SIG-M5 treated with dmso at 0.1 percent for 504 hours (cell line): ENCODE results near the gene ARHGAP23.
"Not testable (repeated sequence)": the region's sequence is repeated elsewhere in the genome, so short reads cannot be mapped to it uniquely, and the experiment has no call there.

ENCODE experiments used
- DNase-seq: peaks from one replicate; lab custom pipeline; 2025; ENCODE audit not compliant: unreplicated experiment; lab: John Stamatoyannopoulos, UW

The ARHGAP23 gene

DNA sequence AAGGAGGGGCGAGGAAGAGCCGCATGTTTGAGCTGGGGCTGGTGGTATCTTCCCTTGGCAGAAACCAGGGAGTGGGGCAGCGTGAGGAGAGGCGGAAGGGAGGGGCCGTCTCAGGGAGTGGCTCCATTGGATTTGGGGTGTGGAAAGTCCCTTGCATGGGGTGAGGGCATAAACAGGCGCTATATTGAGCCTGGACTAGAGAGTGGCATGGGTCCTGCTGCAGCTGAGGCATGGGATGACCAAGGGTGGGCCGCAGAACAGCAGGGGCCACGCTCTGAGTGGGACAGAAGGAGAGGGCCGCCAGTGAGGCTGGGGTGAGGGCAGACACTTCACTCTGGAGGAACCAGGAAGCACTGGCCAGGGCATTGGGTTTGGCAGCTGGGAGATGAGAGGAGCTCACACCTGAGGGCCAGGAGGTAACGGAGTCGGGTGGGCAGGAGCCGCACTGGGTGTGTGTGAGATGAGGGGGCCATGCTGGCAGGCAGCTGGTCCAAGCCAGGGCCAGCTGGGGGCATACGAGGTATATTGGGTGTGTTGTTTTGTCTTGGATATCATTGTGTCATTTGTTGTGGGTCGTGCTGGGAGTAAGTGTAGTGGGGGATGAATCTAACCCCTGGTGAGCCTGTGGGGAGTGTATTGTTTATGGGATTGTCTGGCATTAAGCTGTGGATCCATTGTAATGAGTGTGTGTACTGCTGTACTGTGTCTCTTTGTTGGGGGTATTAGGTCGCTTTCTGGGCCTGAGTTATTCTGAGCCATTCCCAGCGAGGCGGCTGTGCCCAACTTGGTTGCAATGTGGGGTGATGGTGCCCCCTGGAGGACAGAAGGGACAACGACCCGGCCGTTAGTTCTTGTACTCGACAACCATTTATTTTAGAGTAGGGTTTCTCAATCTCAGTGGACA lies 56.2 kb downstream of the ARHGAP23 start:
- DNase-seq = peak; percentile 62

- DNase-seq = no peak
Observed at GRCh38 chr17:38485146-38485468, 56.8 kb downstream of the ARHGAP23 start.

DNA sequence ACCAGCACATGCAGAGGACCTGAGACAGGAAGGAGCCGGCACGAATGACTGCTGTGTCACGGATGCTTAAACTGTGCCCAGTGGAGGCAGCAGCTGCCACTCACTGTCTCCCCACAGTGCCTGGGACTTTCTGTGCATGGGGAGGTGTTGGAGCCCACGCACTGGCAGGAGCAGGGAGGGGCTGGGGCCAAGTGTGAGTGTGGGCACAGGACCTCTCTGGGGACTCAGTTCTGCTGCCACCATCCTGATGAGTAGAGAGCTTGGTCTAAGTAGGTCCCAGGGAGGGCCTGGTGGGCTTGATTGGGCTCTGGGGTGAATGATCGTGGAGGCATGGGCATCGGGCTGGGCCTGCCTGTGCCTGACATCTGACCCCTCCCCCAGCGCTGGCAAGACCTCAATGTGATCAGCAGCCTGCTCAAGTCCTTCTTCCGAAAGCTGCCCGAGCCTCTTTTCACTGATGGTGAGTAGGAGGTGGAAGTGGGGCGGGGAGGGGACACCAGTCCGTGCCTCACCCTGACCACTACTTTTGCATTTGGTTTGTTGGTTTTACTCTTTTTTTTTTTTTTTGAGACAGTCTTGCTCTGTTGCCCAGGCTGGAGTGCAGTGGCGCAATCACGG lies 57.5 kb downstream of the ARHGAP23 start:
- not testable (repeated sequence) for DNase-seq

DNA sequence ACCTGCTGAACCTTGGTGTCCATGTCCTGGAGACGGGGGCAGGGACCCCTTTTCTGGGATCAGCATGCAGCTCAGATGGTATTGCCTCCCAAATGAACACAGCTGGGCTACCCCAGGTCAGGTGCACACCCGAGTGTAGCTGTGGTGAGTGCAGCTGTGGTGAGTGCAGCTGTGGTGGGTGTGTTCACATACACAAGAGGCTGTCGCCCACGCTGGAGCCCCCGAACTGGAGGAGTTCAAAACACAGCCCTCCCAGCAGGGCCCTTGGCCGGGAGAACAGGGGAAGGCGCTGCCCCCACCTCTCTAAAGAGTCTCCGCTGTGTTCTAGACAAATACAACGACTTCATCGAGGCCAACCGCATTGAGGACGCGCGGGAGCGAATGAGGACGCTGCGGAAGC lies 61.5 kb downstream of the ARHGAP23 start:
- not testable (repeated sequence) for DNase-seq

GRCh38 chr17:38491346-38492066 lies 63.2 kb downstream of the ARHGAP23 start:
- not testable (repeated sequence) for DNase-seq

- peak; percentile 73 for DNase-seq
Observed at GRCh38 chr17:38492067-38493040, 64.1 kb downstream of the ARHGAP23 start.

GRCh38 chr17:38494152-38494551 lies 65.9 kb downstream of the ARHGAP23 start:
- DNase-seq = not testable (repeated sequence)

DNA sequence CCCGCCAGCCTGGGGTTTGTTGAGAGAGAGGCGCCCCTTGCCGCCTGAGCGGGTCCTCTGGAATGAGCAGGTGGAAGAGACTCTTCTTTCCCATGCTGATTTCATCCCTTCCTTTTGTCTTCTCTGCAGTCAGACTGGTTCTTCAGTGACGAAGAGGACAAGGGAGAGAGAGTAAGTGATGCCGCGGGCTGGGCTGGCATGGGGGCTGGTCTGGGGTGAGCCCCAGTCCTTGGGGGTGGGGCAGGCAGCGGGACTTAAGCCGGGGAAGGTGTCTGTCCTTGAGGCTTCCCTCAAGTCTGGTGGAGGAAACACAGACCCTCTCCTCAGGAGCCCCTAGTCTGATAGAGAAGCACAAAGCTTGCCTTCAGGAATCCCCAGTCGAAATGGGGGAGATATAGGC lies 69.4 kb downstream of the ARHGAP23 start:
- not testable (repeated sequence) for DNase-seq

GRCh38 chr17:38498353-38498752 lies 70.1 kb downstream of the ARHGAP23 start:
- no peak for DNase-seq

DNA sequence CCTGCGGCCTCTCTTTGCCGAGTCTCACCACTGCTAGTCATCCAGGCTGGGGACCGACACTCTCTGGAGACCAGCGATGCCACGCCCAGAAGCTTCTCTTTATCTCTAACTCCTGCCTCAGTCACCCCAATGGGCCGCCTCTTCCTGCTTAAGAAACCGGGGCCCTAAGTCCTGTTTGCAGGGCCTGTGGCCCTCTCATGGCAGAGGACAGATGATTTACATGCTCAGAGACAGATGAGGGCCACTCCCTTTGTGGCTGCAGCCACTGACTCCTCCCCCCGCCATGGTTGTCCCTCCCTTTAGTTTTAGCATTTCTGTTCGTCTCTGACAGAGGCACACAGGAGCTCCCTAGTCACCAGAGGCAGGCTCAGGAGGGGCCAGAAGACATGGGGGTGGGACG lies 71.0 kb downstream of the ARHGAP23 start:
- not testable (repeated sequence) for DNase-seq

GRCh38 chr17:38501718-38502117 lies 73.5 kb downstream of the ARHGAP23 start:
- not testable (repeated sequence) for DNase-seq

DNA sequence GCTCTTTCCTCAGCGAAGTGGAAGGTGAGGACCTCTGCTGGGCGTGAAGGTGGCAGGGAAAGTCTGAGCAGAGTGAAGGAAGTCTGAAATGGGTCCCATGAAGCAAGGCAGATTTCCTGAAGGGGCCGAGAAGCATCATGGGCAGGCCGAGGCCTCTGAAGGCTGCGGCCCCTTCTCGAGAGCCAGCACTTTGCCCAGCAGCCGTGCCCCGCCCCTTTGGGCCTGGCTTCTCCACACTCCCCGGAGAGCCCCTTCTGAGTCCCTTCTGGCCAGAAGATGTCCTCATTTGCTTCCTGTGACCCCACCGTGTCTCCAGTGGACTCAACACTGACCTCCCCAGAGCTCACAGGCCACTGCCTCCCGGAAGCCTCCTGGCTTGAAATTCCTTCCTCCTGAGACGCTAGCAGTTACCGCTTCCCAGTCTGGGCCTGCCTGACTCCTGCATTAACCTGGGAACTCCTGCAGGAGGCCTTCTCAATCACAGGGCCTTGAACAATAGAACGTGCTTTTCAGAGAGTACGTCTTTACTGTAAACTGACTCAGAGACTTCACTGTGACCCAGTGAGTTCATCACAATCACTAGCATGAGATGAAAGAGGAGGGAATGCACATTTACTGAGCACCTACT lies 75.1 kb downstream of the ARHGAP23 start:
- not testable (repeated sequence) for DNase-seq

- no peak for DNase-seq
Observed at GRCh38 chr17:38504216-38504615, 76.0 kb downstream of the ARHGAP23 start.

DNA sequence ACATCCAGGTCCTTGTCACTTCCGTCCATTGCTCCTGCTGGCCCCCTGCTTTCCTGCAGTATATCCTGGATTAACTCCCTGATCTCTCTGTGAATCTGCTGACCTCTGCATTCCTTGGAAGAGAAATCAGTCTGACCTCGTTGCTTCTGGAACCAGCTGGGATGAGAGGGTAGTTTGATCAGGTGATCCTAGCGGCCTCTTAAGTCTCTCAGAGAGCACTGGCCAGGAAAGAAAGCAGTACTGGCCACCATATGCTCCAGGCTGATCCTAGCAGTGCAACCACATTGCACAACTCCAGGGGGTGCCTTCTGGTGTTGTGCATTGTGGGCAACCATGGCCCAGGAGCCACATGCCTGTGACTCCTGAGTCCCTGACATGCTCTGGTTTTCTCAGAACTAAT lies 79.2 kb downstream of the ARHGAP23 start:
- no peak for DNase-seq

GRCh38 chr17:38507921-38508569 lies 79.8 kb downstream of the ARHGAP23 start:
- no peak for DNase-seq

GRCh38 chr17:38508570-38508950 lies 80.3 kb downstream of the ARHGAP23 start:
- DNase-seq = peak; percentile 56

- DNase-seq = peak; percentile 52
Observed at GRCh38 chr17:38508954-38509771, 80.9 kb downstream of the ARHGAP23 start.

- DNase-seq = no peak
Observed at GRCh38 chr17:38509772-38510420, 81.6 kb downstream of the ARHGAP23 start.
